H9 (cell line): Measurements from ENCODE around the gene ZNF747. TPM values are rescaled to one million over a fixed set of nuclear protein-coding genes. Genes with fewer than 3 reads are reported as not detected.

Source experiments
- DNase-seq: peaks from one replicate; pipeline ENCODE4 v3.0.0-alpha.2; 2017
- H2AFZ ChIP-seq: one replicate; pipeline ENCODE4 v1.6.1; 2013; ENCODE audit warnings: mild to moderate bottlenecking, low read length, control low read depth, moderate library complexity
- H2AK5ac ChIP-seq: 2 replicates; pipeline ENCODE4 v1.6.1; 2013; ENCODE audit warnings: low read length, control low read depth, mixed read lengths; ENCODE audit not compliant: insufficient read length
- H2BK120ac ChIP-seq: one replicate; pipeline ENCODE4 v1.6.1; 2013; ENCODE audit warnings: low read depth, mild to moderate bottlenecking, low read length, control low read depth, inconsistent platforms; ENCODE audit not compliant: poor library complexity, severe bottlenecking
- H2BK12ac ChIP-seq: 2 replicates; pipeline ENCODE4 v1.6.1; 2013; ENCODE audit warnings: low read length, control low read depth, mixed read lengths, low read depth; ENCODE audit not compliant: insufficient read length
- H2BK15ac ChIP-seq: 2 replicates; pipeline ENCODE4 v1.6.1; 2013; ENCODE audit warnings: low read depth, low read length, control low read depth
- H2BK20ac ChIP-seq: one replicate; pipeline ENCODE4 v1.6.1; 2013; ENCODE audit warnings: low read depth, mild to moderate bottlenecking, low read length, control low read depth, inconsistent platforms; ENCODE audit not compliant: poor library complexity, severe bottlenecking
- H2BK5ac ChIP-seq: 2 replicates; pipeline ENCODE4 v1.6.1; 2013; ENCODE audit warnings: low read length, control low read depth, mixed read lengths; ENCODE audit not compliant: insufficient read length
- H3K14ac ChIP-seq: 2 replicates; pipeline ENCODE4 v1.6.1; 2013; ENCODE audit warnings: low read length, control low read depth; ENCODE audit not compliant: insufficient read depth
- H3K18ac ChIP-seq: 2 replicates; pipeline ENCODE4 v1.6.1; 2013; ENCODE audit warnings: low read depth, mild to moderate bottlenecking, mixed read lengths, low read length, control low read depth; ENCODE audit not compliant: insufficient read length
- H3K23ac ChIP-seq: 2 replicates; pipeline ENCODE4 v1.6.1; 2013; ENCODE audit warnings: low read length, control low read depth, mixed read lengths, low read depth; ENCODE audit not compliant: insufficient read length
- H3K23me2 ChIP-seq: 2 replicates; pipeline ENCODE4 v1.6.1; 2013; ENCODE audit warnings: low read depth, mild to moderate bottlenecking, mixed read lengths, low read length, control low read depth; ENCODE audit not compliant: insufficient read length, poor library complexity, severe bottlenecking
- H3K27ac ChIP-seq: 2 replicates; pipeline ENCODE4 v1.5.1; 2013; ENCODE audit warnings: low read length, control low read depth, mixed read lengths, low read depth; ENCODE audit not compliant: insufficient read length
- H3K27me3 ChIP-seq: 2 replicates; pipeline ENCODE4 v1.6.1; 2013; ENCODE audit warnings: low read length, control low read depth, inconsistent platforms; ENCODE audit not compliant: insufficient read depth
- H3K4ac ChIP-seq: 2 replicates; pipeline ENCODE4 v1.6.1; 2013; ENCODE audit warnings: low read depth, mild to moderate bottlenecking, control low read depth, inconsistent platforms, low read length, moderate library complexity
- H3K4me1 ChIP-seq: 2 replicates; pipeline ENCODE4 v1.6.1; 2013; ENCODE audit warnings: low read length, control low read depth, inconsistent platforms; ENCODE audit not compliant: insufficient read depth
- H3K4me2 ChIP-seq: 2 replicates; pipeline ENCODE4 v1.6.1; 2013; ENCODE audit warnings: low read length, control low read depth, mixed read lengths; ENCODE audit not compliant: insufficient read length, insufficient read depth
- H3K56ac ChIP-seq: 2 replicates; pipeline ENCODE4 v1.6.1; 2013; ENCODE audit warnings: low read depth, mild to moderate bottlenecking, mixed read lengths, low read length, control low read depth; ENCODE audit not compliant: insufficient read length
- H3K79me1 ChIP-seq: 2 replicates; pipeline ENCODE4 v1.6.1; 2013; ENCODE audit warnings: low read depth, mild to moderate bottlenecking, moderate library complexity, low read length, control low read depth, inconsistent platforms; ENCODE audit not compliant: insufficient read depth, poor library complexity, severe bottlenecking
- H3K79me2 ChIP-seq: 2 replicates; pipeline ENCODE4 v1.6.1; 2013; ENCODE audit warnings: low read length, control low read depth, inconsistent platforms; ENCODE audit not compliant: insufficient read depth
- H3K9ac ChIP-seq: 2 replicates; pipeline ENCODE4 v1.6.1; 2013; ENCODE audit warnings: low read length, control low read depth, mixed read lengths; ENCODE audit not compliant: insufficient read length; ENCODE audit errors: extremely low read depth
- H3K9me3 ChIP-seq: one replicate; pipeline ENCODE4 v1.6.1; 2013; ENCODE audit warnings: low read depth, low read length, inconsistent platforms; ENCODE audit not compliant: control insufficient read depth
- H3T11ph ChIP-seq: one replicate; pipeline ENCODE4 v1.6.1; 2013; ENCODE audit warnings: mild to moderate bottlenecking, low read length, control low read depth, inconsistent platforms
- H4K20me1 ChIP-seq: one replicate; pipeline ENCODE4 v1.6.1; 2013; ENCODE audit not compliant: control insufficient read depth, insufficient read length, insufficient read depth
- H4K5ac ChIP-seq: 2 replicates; pipeline ENCODE4 v1.6.1; 2013; ENCODE audit warnings: low read depth, mild to moderate bottlenecking, mixed read lengths, low read length, control low read depth; ENCODE audit not compliant: insufficient read length
- H4K8ac ChIP-seq: replicated peaks from 2 replicates; pipeline ENCODE4 v1.6.1; 2013; ENCODE audit warnings: low read length, control low read depth, mixed read lengths, low read depth; ENCODE audit not compliant: insufficient read length
- H4K91ac ChIP-seq: 2 replicates; pipeline ENCODE4 v1.6.1; 2013; ENCODE audit warnings: low read depth, mild to moderate bottlenecking, moderate library complexity, mixed read lengths, low read length, control low read depth; ENCODE audit not compliant: insufficient read length
- H3K27ac Mint-ChIP-seq, 3 experiments: 2 replicates in 2 of 3; 3 replicates in 1 of 3; pipeline ENCODE4 v1.8.0; 2020 to 2021; ENCODE audit warnings: mixed read lengths in 3 of 3, mild to moderate bottlenecking in 1 of 3, moderate library complexity in 1 of 3
- H3K27me3 Mint-ChIP-seq: 2 replicates; pipeline ENCODE4 v1.8.0; 2021; ENCODE audit warnings: low read depth, mild to moderate bottlenecking, moderate library complexity, mixed read lengths
- H3K36me3 Mint-ChIP-seq, 3 experiments: 2 replicates in 2 of 3; 3 replicates in 1 of 3; pipeline ENCODE4 v1.8.0; 2020 to 2021; ENCODE audit warnings: low read depth in 3 of 3, mixed read lengths in 3 of 3; ENCODE audit not compliant: insufficient read depth in 1 of 3
- H3K4me1 Mint-ChIP-seq, 2 experiments: 2 replicates each; pipeline ENCODE4 v1.8.0; 2020; ENCODE audit warnings: mixed read lengths in 2 of 2
- H3K4me3 Mint-ChIP-seq, 2 experiments: 2 replicates in 1 of 2; 3 replicates in 1 of 2; pipeline ENCODE4 v1.8.0; 2020 to 2021; ENCODE audit warnings: mild to moderate bottlenecking in 2 of 2, mixed read lengths in 2 of 2, moderate library complexity in 1 of 2
- H3K9me3 Mint-ChIP-seq, 2 experiments: 2 replicates in 1 of 2; 3 replicates in 1 of 2; pipeline ENCODE4 v1.8.0; 2020; ENCODE audit warnings: mild to moderate bottlenecking in 2 of 2, mixed read lengths in 2 of 2, moderate library complexity in 1 of 2
- WGBS: extraction: QIAGEN DNeasy Blood & Tissue Kit; methylation state at CpG from one replicate; pipeline ENCODE4 v1.1.7; 2013; ENCODE audit warnings: missing lambda C conversion rate, low lambda C conversion rate, mixed read lengths; ENCODE audit not compliant: insufficient read length; ENCODE audit errors: extremely low coverage; 5-methylcytosine and 5-hydroxymethylcytosine counted together
- total RNA-seq: library from RNA; stranded (reverse); gene quantifications from 2 replicates; pipeline ENCODE4 v1.2.1, GENCODE V29; 2021
- TF ChIP-seq, protein P1 (sequence below): fragments of 200-600 bp; sonication (generic); conservative IDR thresholded peaks from 3 replicates; pipeline ENCODE4 v1.8.0; 2021; ENCODE audit warnings: antibody characterized with exemption, mild to moderate bottlenecking

ZNF747 gene
- total RNA-seq, 1 experiment from 2014 or later, result 18.4 TPM

DNA sequence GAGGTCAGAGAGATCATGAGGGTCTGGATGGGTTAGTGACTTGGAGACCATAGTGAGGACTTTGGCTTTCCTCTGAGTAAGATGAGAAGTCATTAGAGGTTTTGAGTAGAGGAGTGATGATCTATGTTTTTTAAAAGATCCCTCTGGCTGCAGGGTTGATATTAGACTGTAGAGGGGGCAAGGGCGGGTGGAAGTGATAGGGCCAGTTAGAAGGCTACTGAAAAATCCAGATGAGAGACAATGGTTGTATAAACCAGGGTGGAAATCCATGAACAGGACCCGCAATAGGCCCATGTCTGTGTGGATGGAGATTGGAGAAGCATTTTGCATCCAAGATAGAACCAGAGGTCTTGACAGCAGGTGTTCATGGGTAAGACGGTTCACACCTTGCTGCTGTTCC, 52.3 kb downstream of the ZNF747 start:
- no peak overlapping the region for H3K56ac ChIP-seq
- H4K20me1 ChIP-seq, result no peaks in the 10 kb centered on the region
- WGBS, result no CpG with 5 or more reads among the region's 3 CpGs
- H4K5ac ChIP-seq, result no peak overlapping the region
- H2AFZ ChIP-seq, result no peak overlapping the region
- Mint-ChIP-seq H3K36me3 (no peaks in the 10 kb centered on the region), H3K27me3 (peaks cover 26% of the 10 kb centered on the region), H3K9me3 (no peaks in the 10 kb centered on the region; a peak in 1 of 5 replicates), H3K27ac (no peak overlapping the region), H3K4me1 (no peaks in the 10 kb centered on the region), H3K4me3 (no peak overlapping the region)
- no peak overlapping the region for H3K18ac ChIP-seq
- no peak overlapping the region for H3K4me2 ChIP-seq
- H3K9ac ChIP-seq, result no peak overlapping the region
- H2BK12ac ChIP-seq, result no peak overlapping the region
- TF ChIP-seq, protein P1, sequence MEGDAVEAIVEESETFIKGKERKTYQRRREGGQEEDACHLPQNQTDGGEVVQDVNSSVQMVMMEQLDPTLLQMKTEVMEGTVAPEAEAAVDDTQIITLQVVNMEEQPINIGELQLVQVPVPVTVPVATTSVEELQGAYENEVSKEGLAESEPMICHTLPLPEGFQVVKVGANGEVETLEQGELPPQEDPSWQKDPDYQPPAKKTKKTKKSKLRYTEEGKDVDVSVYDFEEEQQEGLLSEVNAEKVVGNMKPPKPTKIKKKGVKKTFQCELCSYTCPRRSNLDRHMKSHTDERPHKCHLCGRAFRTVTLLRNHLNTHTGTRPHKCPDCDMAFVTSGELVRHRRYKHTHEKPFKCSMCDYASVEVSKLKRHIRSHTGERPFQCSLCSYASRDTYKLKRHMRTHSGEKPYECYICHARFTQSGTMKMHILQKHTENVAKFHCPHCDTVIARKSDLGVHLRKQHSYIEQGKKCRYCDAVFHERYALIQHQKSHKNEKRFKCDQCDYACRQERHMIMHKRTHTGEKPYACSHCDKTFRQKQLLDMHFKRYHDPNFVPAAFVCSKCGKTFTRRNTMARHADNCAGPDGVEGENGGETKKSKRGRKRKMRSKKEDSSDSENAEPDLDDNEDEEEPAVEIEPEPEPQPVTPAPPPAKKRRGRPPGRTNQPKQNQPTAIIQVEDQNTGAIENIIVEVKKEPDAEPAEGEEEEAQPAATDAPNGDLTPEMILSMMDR, result peak; percentile 45; the same call in 2 of the 3 replicates
- no peaks in the 10 kb centered on the region for H3K79me1 ChIP-seq
- DNase-seq, result no peak
- H3K27me3 ChIP-seq, result no peaks in the 10 kb centered on the region
- no peak overlapping the region for H2AK5ac ChIP-seq
- no peak overlapping the region for H2BK15ac ChIP-seq
- H3K23ac ChIP-seq, result no peak overlapping the region
- H3K23me2 ChIP-seq, result no peaks in the 10 kb centered on the region
- H4K91ac ChIP-seq, result no peak overlapping the region
- no peak overlapping the region for H3K27ac ChIP-seq
- H2BK5ac ChIP-seq, result no peak overlapping the region
- no peak overlapping the region for H3K14ac ChIP-seq
- H3K79me2 ChIP-seq, result no peaks in the 10 kb centered on the region
- no peak overlapping the region for H4K8ac ChIP-seq
- no peaks in the 10 kb centered on the region for H3K4me1 ChIP-seq
- no peak overlapping the region for H2BK120ac ChIP-seq
- no peak overlapping the region for H2BK20ac ChIP-seq
- H3K9me3 ChIP-seq, result no peaks in the 10 kb centered on the region
- no peak overlapping the region for H3T11ph ChIP-seq
- H3K4ac ChIP-seq, result no peak overlapping the region
